Liver (tissue), 9 donors: Measurements from ENCODE around the gene ATAT1. TPM values are rescaled to one million over a fixed set of nuclear protein-coding genes. Genes with fewer than 3 reads are reported as not detected.

Experiments used
- DNase-seq: peaks from one replicate; pipeline ENCODE4 v3.0.0-alpha.2; 2017; ENCODE audit warnings: low spot score
- H3K27ac ChIP-seq, 2 donors: one replicate each; pipeline ENCODE4 v1.7.0; 2013; ENCODE audit warnings: inconsistent platforms in 2 of 2, low read length in 2 of 2, control low read depth in 1 of 2, low read depth in 1 of 2, mild to moderate bottlenecking in 1 of 2
- H3K27me3 ChIP-seq, 4 donors: one replicate each; pipeline versions ENCODE4 v1.6.1 to v1.7.0; 2013; ENCODE audit warnings: low read length in 3 of 4, inconsistent platforms in 1 of 4, mild to moderate bottlenecking in 1 of 4, moderate library complexity in 1 of 4; ENCODE audit not compliant: control insufficient read depth in 4 of 4, insufficient read depth in 4 of 4
- H3K36me3 ChIP-seq, 4 donors: one replicate each; pipeline versions ENCODE4 v1.6.1 to v1.7.0; 2013; ENCODE audit warnings: low read length in 3 of 4, mild to moderate bottlenecking in 3 of 4, low read depth in 1 of 4, moderate library complexity in 1 of 4; ENCODE audit not compliant: control insufficient read depth in 4 of 4, insufficient read depth in 3 of 4
- H3K4me1 ChIP-seq, 4 donors: one replicate each; pipeline versions ENCODE4 v1.6.1 to v1.7.0; 2013; ENCODE audit warnings: low read length in 3 of 4, mild to moderate bottlenecking in 3 of 4, moderate library complexity in 1 of 4; ENCODE audit not compliant: control insufficient read depth in 4 of 4, insufficient read depth in 4 of 4
- H3K4me3 ChIP-seq, 3 donors: one replicate each; pipeline versions ENCODE4 v1.6.1 to v1.7.0; 2013; ENCODE audit warnings: low read length in 3 of 3, control low read depth in 1 of 3, low read depth in 1 of 3, mild to moderate bottlenecking in 1 of 3
- H3K9ac ChIP-seq, 2 donors: one replicate each; pipeline ENCODE4 v1.7.0; 2013; ENCODE audit warnings: low read length in 2 of 2, mild to moderate bottlenecking in 2 of 2, moderate library complexity in 2 of 2, control low read depth in 1 of 2, low read depth in 1 of 2
- H3K9me3 ChIP-seq, 4 donors: one replicate each; pipeline versions ENCODE4 v1.6.1 to v1.7.0; 2013; ENCODE audit warnings: low read length in 3 of 4; ENCODE audit not compliant: control insufficient read depth in 4 of 4
- EGR1 ChIP-seq, 2 donors: IDR thresholded peaks; 2 replicates each; pipeline ENCODE4 v1.6.1; 2016 to 2018; ENCODE audit warnings: antibody characterized with exemption in 2 of 2, low read depth in 2 of 2
- FOXA1 ChIP-seq: IDR thresholded peaks from 2 replicates; pipeline ENCODE4 v1.6.1; 2016; ENCODE audit warnings: antibody characterized with exemption
- FOXA2 ChIP-seq: IDR thresholded peaks from 2 replicates; pipeline ENCODE4 v1.6.1; 2016; ENCODE audit warnings: antibody characterized with exemption
- GABPA ChIP-seq, 2 donors: IDR thresholded peaks in 1 of 2; conservative IDR thresholded peaks in 1 of 2; 2 replicates each; pipeline ENCODE4 v1.6.1; 2016; ENCODE audit warnings: antibody characterized with exemption in 2 of 2, mild to moderate bottlenecking in 1 of 2, moderate library complexity in 1 of 2
- HNF4A ChIP-seq, 2 donors: conservative IDR thresholded peaks; 2 replicates each; pipeline ENCODE4 v1.6.1; 2016; ENCODE audit warnings: antibody characterized with exemption in 2 of 2, mild to moderate bottlenecking in 2 of 2
- HNF4G ChIP-seq: IDR thresholded peaks from 2 replicates; pipeline ENCODE4 v1.6.1; 2016; ENCODE audit warnings: antibody characterized with exemption
- JUND ChIP-seq, 2 donors: IDR thresholded peaks; 2 replicates each; pipeline ENCODE4 v1.6.1; 2016; ENCODE audit warnings: antibody characterized with exemption in 2 of 2
- NR2F2 ChIP-seq: IDR thresholded peaks from 2 replicates; pipeline ENCODE4 v1.6.1; 2016; ENCODE audit warnings: antibody characterized with exemption
- RAD21 ChIP-seq, 2 donors: IDR thresholded peaks; 2 replicates each; pipeline ENCODE4 v1.6.1; 2016; ENCODE audit warnings: antibody characterized with exemption in 2 of 2, mild to moderate bottlenecking in 2 of 2
- RXRA ChIP-seq, 2 donors: IDR thresholded peaks; 2 replicates each; pipeline ENCODE4 v1.6.1; 2017 to 2018; ENCODE audit warnings: antibody characterized with exemption in 2 of 2, mild to moderate bottlenecking in 1 of 2
- SP1 ChIP-seq: IDR thresholded peaks from 2 replicates; pipeline ENCODE4 v1.6.1; 2018; ENCODE audit warnings: antibody characterized with exemption, mild to moderate bottlenecking
- TAF1 ChIP-seq: conservative IDR thresholded peaks from 2 replicates; pipeline ENCODE4 v1.6.1; 2016; ENCODE audit warnings: antibody characterized with exemption, mild to moderate bottlenecking
- YY1 ChIP-seq: IDR thresholded peaks from 2 replicates; pipeline ENCODE4 v1.6.1; 2016; ENCODE audit warnings: antibody characterized with exemption, mild to moderate bottlenecking
- WGBS: extraction: QIAGEN DNeasy Blood & Tissue Kit; methylation state at CpG from one replicate; pipeline ENCODE4 v1.1.7; 2013; 5-methylcytosine and 5-hydroxymethylcytosine counted together
- polyA plus RNA-seq, 2 donors: library from polyadenylated mRNA; stranded (reverse) in 1 of 2; unstranded in 1 of 2; fragments of 200-250 nt in 1 of 2; fragments of >200 nt in 1 of 2; fragmentation: Nextera tagmentation in 1 of 2; extraction: Ambion mirVana in 1 of 2; gene quantifications; one replicate each; pipeline versions ENCODE4 v1.2.1 to v1.2.3, GENCODE V29; 2013 to 2015
- total RNA-seq, 2 donors: library from RNA; depleted of rRNA; stranded (reverse); fragments of >200 nt; gene quantifications; one replicate each; pipeline ENCODE4 v1.2.3, GENCODE V29; 2014
- TF ChIP-seq, protein P1 (sequence below): fragments of 150-350 bp; IDR thresholded peaks from 2 replicates; pipeline ENCODE4 v1.5.1; 2017; ENCODE audit warnings: improper control_type of control experiment, low read depth, low read length; ENCODE audit not compliant: missing input control
- TF ChIP-seq, protein P2 (sequence below): IDR thresholded peaks from 2 replicates; pipeline ENCODE4 v1.6.1; 2016; ENCODE audit warnings: antibody characterized with exemption
- TF ChIP-seq, protein P3 (sequence below): IDR thresholded peaks from 2 replicates; pipeline ENCODE4 v1.6.1; 2016; ENCODE audit warnings: antibody characterized with exemption, mild to moderate bottlenecking
- TF ChIP-seq, protein P4 (sequence below): IDR thresholded peaks from 2 replicates; pipeline ENCODE4 v1.6.1; 2016; ENCODE audit warnings: antibody characterized with exemption
- TF ChIP-seq, protein P5 (sequence below): IDR thresholded peaks from 2 replicates; pipeline ENCODE4 v1.6.1; 2016; ENCODE audit warnings: antibody characterized with exemption
- donor health status: healthy.
- donor health status: healthy.
- donor health status: healthy.
- donor health status: healthy.
- donor health status: healthy.

The ATAT1 gene
- total and polyA plus RNA-seq, 4 donors: 2.1 to 5.4 (median 3.0) TPM

DNA sequence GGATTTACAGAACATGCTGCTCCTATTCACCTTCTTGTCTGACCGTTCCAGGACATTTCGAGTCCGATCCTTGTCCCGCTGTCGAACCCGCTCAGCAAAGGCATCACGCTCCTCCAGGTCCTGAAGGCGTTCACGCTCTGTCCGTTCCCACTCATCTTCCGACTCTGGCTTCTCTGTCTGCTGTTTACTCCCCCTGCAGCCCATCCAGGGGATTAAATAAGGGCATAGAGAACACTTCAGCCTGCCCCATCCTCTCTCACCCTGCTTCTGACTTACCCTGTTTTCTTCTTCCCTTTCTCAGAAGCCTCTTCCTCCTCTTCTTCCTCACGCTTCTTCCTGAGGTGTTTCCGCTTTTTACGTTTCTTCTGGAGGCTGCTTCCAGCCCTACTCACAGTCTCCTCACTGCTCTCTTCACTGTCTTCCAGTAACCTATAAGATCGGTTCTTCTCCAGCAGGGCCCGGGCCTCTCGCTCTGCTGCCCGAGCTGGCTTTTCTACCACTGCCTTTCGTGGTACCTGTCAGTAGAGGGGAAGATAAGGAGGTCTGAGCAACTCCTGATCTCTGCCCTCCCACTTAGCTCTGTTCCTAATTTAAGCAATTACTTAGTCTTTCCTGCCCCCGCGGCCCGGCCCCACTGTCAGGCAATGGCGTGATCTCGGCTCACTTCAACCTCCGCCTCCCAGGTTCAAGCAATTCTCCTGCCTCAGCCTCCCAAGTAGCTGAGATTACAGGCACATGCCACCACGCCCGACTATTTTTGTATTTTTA, 44.3 kb downstream of the ATAT1 start:
- WGBS: 90% methylated on average over 27 of the region's 27 CpGs
- no peaks in the 10 kb centered on the region for H3K9me3 ChIP-seq
- H3K9ac ChIP-seq: no peak overlapping the region
- DNase-seq: no peak
- H3K36me3 ChIP-seq: peaks cover 0 to 30% (median 11%) of the 10 kb centered on the region in 4 donors
- TF ChIP-seq HNF4G (no peak), NR2F2 (no peak), FOXA1 (no peak), TAF1 (no peak), YY1 (no peak), EGR1 (IDR thresholded peaks at IDR 0.05; ENCODE audit: low read depth in 2 of 2) (no peak), FOXA2 (no peak), RAD21 (IDR thresholded peaks at IDR 0.05) (no peak), HNF4A (conservative IDR thresholded peaks at IDR 0.05) (no peak), SP1 (no peak), RXRA (IDR thresholded peaks at IDR 0.05) (no peak), JUND (IDR thresholded peaks at IDR 0.05) (no peak), GABPA (IDR thresholded peaks at IDR 0.05 in 1 of 2, conservative IDR thresholded peaks at IDR 0.05 in 1 of 2) (no peak)
- TF ChIP-seq, protein P1, sequence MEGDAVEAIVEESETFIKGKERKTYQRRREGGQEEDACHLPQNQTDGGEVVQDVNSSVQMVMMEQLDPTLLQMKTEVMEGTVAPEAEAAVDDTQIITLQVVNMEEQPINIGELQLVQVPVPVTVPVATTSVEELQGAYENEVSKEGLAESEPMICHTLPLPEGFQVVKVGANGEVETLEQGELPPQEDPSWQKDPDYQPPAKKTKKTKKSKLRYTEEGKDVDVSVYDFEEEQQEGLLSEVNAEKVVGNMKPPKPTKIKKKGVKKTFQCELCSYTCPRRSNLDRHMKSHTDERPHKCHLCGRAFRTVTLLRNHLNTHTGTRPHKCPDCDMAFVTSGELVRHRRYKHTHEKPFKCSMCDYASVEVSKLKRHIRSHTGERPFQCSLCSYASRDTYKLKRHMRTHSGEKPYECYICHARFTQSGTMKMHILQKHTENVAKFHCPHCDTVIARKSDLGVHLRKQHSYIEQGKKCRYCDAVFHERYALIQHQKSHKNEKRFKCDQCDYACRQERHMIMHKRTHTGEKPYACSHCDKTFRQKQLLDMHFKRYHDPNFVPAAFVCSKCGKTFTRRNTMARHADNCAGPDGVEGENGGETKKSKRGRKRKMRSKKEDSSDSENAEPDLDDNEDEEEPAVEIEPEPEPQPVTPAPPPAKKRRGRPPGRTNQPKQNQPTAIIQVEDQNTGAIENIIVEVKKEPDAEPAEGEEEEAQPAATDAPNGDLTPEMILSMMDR: no peak
- TF ChIP-seq, protein P2, sequence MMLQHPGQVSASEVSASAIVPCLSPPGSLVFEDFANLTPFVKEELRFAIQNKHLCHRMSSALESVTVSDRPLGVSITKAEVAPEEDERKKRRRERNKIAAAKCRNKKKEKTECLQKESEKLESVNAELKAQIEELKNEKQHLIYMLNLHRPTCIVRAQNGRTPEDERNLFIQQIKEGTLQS: no peak
- TF ChIP-seq, protein P3, sequence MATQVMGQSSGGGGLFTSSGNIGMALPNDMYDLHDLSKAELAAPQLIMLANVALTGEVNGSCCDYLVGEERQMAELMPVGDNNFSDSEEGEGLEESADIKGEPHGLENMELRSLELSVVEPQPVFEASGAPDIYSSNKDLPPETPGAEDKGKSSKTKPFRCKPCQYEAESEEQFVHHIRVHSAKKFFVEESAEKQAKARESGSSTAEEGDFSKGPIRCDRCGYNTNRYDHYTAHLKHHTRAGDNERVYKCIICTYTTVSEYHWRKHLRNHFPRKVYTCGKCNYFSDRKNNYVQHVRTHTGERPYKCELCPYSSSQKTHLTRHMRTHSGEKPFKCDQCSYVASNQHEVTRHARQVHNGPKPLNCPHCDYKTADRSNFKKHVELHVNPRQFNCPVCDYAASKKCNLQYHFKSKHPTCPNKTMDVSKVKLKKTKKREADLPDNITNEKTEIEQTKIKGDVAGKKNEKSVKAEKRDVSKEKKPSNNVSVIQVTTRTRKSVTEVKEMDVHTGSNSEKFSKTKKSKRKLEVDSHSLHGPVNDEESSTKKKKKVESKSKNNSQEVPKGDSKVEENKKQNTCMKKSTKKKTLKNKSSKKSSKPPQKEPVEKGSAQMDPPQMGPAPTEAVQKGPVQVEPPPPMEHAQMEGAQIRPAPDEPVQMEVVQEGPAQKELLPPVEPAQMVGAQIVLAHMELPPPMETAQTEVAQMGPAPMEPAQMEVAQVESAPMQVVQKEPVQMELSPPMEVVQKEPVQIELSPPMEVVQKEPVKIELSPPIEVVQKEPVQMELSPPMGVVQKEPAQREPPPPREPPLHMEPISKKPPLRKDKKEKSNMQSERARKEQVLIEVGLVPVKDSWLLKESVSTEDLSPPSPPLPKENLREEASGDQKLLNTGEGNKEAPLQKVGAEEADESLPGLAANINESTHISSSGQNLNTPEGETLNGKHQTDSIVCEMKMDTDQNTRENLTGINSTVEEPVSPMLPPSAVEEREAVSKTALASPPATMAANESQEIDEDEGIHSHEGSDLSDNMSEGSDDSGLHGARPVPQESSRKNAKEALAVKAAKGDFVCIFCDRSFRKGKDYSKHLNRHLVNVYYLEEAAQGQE: no peak
- TF ChIP-seq, protein P4, sequence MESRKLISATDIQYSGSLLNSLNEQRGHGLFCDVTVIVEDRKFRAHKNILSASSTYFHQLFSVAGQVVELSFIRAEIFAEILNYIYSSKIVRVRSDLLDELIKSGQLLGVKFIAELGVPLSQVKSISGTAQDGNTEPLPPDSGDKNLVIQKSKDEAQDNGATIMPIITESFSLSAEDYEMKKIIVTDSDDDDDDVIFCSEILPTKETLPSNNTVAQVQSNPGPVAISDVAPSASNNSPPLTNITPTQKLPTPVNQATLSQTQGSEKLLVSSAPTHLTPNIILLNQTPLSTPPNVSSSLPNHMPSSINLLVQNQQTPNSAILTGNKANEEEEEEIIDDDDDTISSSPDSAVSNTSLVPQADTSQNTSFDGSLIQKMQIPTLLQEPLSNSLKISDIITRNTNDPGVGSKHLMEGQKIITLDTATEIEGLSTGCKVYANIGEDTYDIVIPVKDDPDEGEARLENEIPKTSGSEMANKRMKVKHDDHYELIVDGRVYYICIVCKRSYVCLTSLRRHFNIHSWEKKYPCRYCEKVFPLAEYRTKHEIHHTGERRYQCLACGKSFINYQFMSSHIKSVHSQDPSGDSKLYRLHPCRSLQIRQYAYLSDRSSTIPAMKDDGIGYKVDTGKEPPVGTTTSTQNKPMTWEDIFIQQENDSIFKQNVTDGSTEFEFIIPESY: no peak
- TF ChIP-seq, protein P5, sequence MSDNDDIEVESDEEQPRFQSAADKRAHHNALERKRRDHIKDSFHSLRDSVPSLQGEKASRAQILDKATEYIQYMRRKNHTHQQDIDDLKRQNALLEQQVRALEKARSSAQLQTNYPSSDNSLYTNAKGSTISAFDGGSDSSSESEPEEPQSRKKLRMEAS: no peak
- no peaks in the 10 kb centered on the region for H3K27me3 ChIP-seq
- no peak overlapping the region for H3K4me3 ChIP-seq
- H3K27ac ChIP-seq: no peak overlapping the region
- H3K4me1 ChIP-seq: peaks cover 5 to 38% (median 18%) of the 10 kb centered on the region in 4 donors
